GM23338 (cell line): Measurements from ENCODE around the gene IL22RA1. TPM values are rescaled to one million over a fixed set of nuclear protein-coding genes. Genes with fewer than 3 reads are reported as not detected.
A peak's percentile ranks its signal among the peaks of the same experiment; 100 is the strongest.

Experiments
- ATAC-seq: fragments of 200-7000 bp; cut with Tn5 transposase; 3 replicates; pipeline ENCODE4 v1.9.1; 2020
- DNase-seq: peaks from one replicate; pipeline ENCODE4 v3.0.0-alpha.2; 2015; ENCODE audit warnings: low spot score
- H2AFZ ChIP-seq: fragments of 200-600 bp; sonication (generic); 2 replicates; pipeline ENCODE4 v1.8.0; 2016; ENCODE audit warnings: antibody characterized with exemption, mild to moderate bottlenecking, moderate library complexity
- H3F3A ChIP-seq: fragments of 200-600 bp; sonication (generic); replicated peaks from 2 replicates; pipeline ENCODE4 v1.8.0; 2017; ENCODE audit warnings: antibody characterized with exemption, mixed run types, low read depth
- H3K27ac ChIP-seq: fragments of 200-600 bp; sonication (generic); 2 replicates; pipeline ENCODE4 v1.6.1; 2016; ENCODE audit warnings: low read depth
- H3K27me3 ChIP-seq: fragments of 200-600 bp; sonication (generic); 2 replicates; pipeline ENCODE4 v1.8.0; 2016; ENCODE audit warnings: mild to moderate bottlenecking, mixed run types, moderate library complexity; ENCODE audit not compliant: insufficient read depth
- H3K36me3 ChIP-seq: fragments of 200-600 bp; sonication (generic); 2 replicates; pipeline ENCODE4 v1.8.0; 2016; ENCODE audit warnings: mild to moderate bottlenecking; ENCODE audit not compliant: insufficient read depth
- H3K4me1 ChIP-seq: fragments of 200-600 bp; sonication (generic); 2 replicates; pipeline ENCODE4 v1.8.0; 2016; ENCODE audit warnings: mild to moderate bottlenecking, moderate library complexity; ENCODE audit not compliant: insufficient read depth
- H3K4me2 ChIP-seq: fragments of 200-600 bp; sonication (generic); 2 replicates; pipeline ENCODE4 v1.7.1; 2017; ENCODE audit warnings: mixed run types
- H3K4me3 ChIP-seq: fragments of 200-600 bp; sonication (generic); 2 replicates; pipeline ENCODE4 v1.6.1; 2016; ENCODE audit warnings: mixed run types
- H3K79me2 ChIP-seq: fragments of 200-600 bp; sonication (generic); replicated peaks from 2 replicates; pipeline ENCODE4 v1.8.0; 2017; ENCODE audit warnings: mild to moderate bottlenecking; ENCODE audit not compliant: insufficient read depth
- H3K9me2 ChIP-seq: fragments of 200-600 bp; sonication (generic); 2 replicates; pipeline ENCODE4 v1.8.0; 2017; ENCODE audit not compliant: insufficient read depth
- H4K20me1 ChIP-seq: fragments of 200-600 bp; sonication (generic); replicated peaks from 2 replicates; pipeline ENCODE4 v1.8.0; 2017; ENCODE audit warnings: mild to moderate bottlenecking; ENCODE audit not compliant: insufficient read depth
- H3K27ac Mint-ChIP-seq: 2 replicates; pipeline ENCODE4 v1.8.0; 2020; ENCODE audit warnings: inconsistent platforms, mild to moderate bottlenecking, moderate library complexity, mixed read lengths
- H3K27me3 Mint-ChIP-seq: 3 replicates; pipeline ENCODE4 v1.8.0; 2022; ENCODE audit warnings: low read depth, mild to moderate bottlenecking, moderate library complexity, mixed read lengths, inconsistent platforms; ENCODE audit not compliant: insufficient read depth, poor library complexity
- H3K36me3 Mint-ChIP-seq: 3 replicates; pipeline ENCODE4 v1.8.0; 2021; ENCODE audit warnings: low read depth, mild to moderate bottlenecking, inconsistent platforms, moderate library complexity, mixed read lengths
- H3K4me1 Mint-ChIP-seq: 3 replicates; pipeline ENCODE4 v1.8.0; 2020; ENCODE audit warnings: mild to moderate bottlenecking, inconsistent platforms, mixed read lengths
- H3K4me3 Mint-ChIP-seq: 3 replicates; pipeline ENCODE4 v1.8.0; 2021; ENCODE audit warnings: moderate library complexity, mild to moderate bottlenecking, inconsistent platforms, mixed read lengths
- H3K9me3 Mint-ChIP-seq: 3 replicates; pipeline ENCODE4 v1.8.0; 2020; ENCODE audit warnings: moderate library complexity, mild to moderate bottlenecking, inconsistent platforms, mixed read lengths
- CREB1 ChIP-seq: fragments of 250-450 bp; sonication (Bioruptor Pico); IDR thresholded peaks from 2 replicates; pipeline ENCODE4 v1.5.0; 2020; ENCODE audit warnings: low read depth, mild to moderate bottlenecking, moderate library complexity
- EZH2 ChIP-seq: fragments of 200-600 bp; sonication (generic); IDR thresholded peaks from one replicate; pipeline ENCODE4 v1.8.0; 2017; ENCODE audit warnings: antibody characterized with exemption, mild to moderate bottlenecking, low read depth; ENCODE audit not compliant: unreplicated experiment
- EZH2phosphoT487 ChIP-seq: fragments of 200-600 bp; sonication (generic); IDR thresholded peaks from one replicate; pipeline ENCODE4 v1.8.1; 2018; ENCODE audit warnings: antibody characterized with exemption; ENCODE audit not compliant: unreplicated experiment
- JUNB ChIP-seq: IDR thresholded peaks from one replicate; pipeline ENCODE4 v1.6.1; 2016; ENCODE audit warnings: antibody characterized with exemption; ENCODE audit not compliant: unreplicated experiment
- NANOG ChIP-seq: IDR thresholded peaks from 2 replicates; pipeline ENCODE4 v1.6.1; 2016; ENCODE audit warnings: antibody characterized with exemption, borderline replicate concordance
- POLR2AphosphoS5 ChIP-seq: IDR thresholded peaks from 2 replicates; pipeline ENCODE4 v1.6.1; 2016; ENCODE audit warnings: antibody characterized with exemption, low read depth
- STAT1 ChIP-seq: IDR thresholded peaks from one replicate; pipeline ENCODE4 v1.6.1; 2016; ENCODE audit warnings: antibody characterized with exemption; ENCODE audit not compliant: unreplicated experiment
- ZNF114 ChIP-seq: fragments of 250-450 bp; sonication (Bioruptor Pico); IDR thresholded peaks from 2 replicates; pipeline ENCODE4 v1.5.0; 2020; ENCODE audit warnings: mild to moderate bottlenecking, moderate library complexity
- ZNF331 ChIP-seq: fragments of 250-450 bp; sonication (Bioruptor Pico); IDR thresholded peaks from 2 replicates; pipeline ENCODE4 v1.5.0; 2020; ENCODE audit warnings: low read depth, mild to moderate bottlenecking, moderate library complexity
- polyA plus RNA-seq: library from polyadenylated mRNA; unstranded; fragments of >200 nt; fragmentation: Nextera tagmentation; extraction: Ambion mirVana; gene quantifications from 2 replicates; pipeline ENCODE4 v1.2.1, GENCODE V29; 2016
- total RNA-seq: library from RNA; depleted of rRNA; stranded (reverse); fragments of >200 nt; shearing (Covaris generic); gene quantifications from 2 replicates; pipeline ENCODE4 v1.2.3, GENCODE V29; 2014
- TF ChIP-seq, protein P1 (sequence below), 2 experiments: fragments of 200-600 bp in 1 of 2; sonication (generic) in 1 of 2; conservative IDR thresholded peaks; 2 replicates each; pipeline versions ENCODE4 v1.5.1 to v1.6.1; 2016 to 2017; ENCODE audit warnings: antibody characterized with exemption in 2 of 2, low read depth in 2 of 2, mild to moderate bottlenecking in 2 of 2, moderate library complexity in 1 of 2
- TF ChIP-seq, protein P2 (sequence below): IDR thresholded peaks from one replicate; pipeline ENCODE4 v1.6.1; 2018; ENCODE audit warnings: antibody characterized with exemption; ENCODE audit not compliant: unreplicated experiment
- TF ChIP-seq, protein P3 (sequence below): fragments of 250-450 bp; sonication (Bioruptor Pico); IDR thresholded peaks from 2 replicates; pipeline ENCODE4 v1.5.0; 2020; ENCODE audit warnings: mild to moderate bottlenecking, moderate library complexity
- TF ChIP-seq, protein P4 (sequence below): IDR thresholded peaks from 2 replicates; pipeline ENCODE4 v1.6.1; 2016; ENCODE audit warnings: antibody characterized with exemption

Gene IL22RA1
- total and polyA plus RNA-seq, 2 experiments from 2014 or later = 0.11 to 0.28 TPM

DNA sequence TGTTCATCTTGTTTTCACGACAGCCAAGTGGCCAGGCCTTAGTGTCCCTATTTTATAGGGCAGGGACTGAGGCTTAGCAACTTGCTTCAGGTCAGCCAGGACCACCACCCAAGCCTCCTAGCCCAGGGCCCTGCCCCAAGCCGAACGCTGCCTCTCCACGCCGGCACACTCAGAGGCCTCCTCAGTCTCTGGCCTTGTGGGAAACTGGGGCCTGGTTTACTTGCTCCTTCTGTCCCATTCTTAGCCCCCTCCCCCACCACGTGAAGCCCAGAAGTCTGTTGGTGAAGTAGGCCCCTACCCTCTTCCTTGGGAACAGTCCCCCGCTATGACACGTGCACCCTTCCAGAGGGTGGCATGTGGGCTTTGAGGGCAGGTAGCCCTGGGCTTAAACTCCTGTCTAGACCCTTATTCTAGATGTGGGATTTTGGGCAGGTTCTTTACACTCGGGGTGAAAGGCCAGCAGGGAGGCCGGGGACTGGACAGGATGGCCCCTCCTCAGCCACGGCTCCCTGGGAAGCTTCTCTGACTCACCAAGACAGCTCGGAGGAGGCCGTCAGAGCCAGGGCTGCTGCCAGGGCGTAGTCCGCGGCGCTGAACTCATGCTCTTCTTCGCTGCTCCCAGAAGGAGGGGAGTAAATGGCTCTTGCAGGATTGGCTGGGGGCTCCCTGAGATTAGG, 35.3 kb downstream of the IL22RA1 start:
- Histone ChIP-seq H3K4me2 (no peak overlapping the region), H3K4me3 (no peak overlapping the region), H3K27ac (no peak overlapping the region), H3K79me2 (no peaks in the 10 kb centered on the region), H3K27me3 (no peaks in the 10 kb centered on the region), H3K4me1 (peaks cover 9% of the 10 kb centered on the region), H3K36me3 (no peaks in the 10 kb centered on the region), H3K9me2 (no peaks in the 10 kb centered on the region), H3F3A (no peaks in the 10 kb centered on the region), H2AFZ (peak overlapping the region; percentile 95), H4K20me1 (no peaks in the 10 kb centered on the region)
- ATAC-seq (no peak), DNase-seq (no peak)
- Mint-ChIP-seq H3K36me3 (no peaks in the 10 kb centered on the region), H3K4me3 (no peak overlapping the region; the same call in 2 of the 3 replicates), H3K27me3 (peaks cover 18% of the 10 kb centered on the region), H3K4me1 (peaks cover 23% of the 10 kb centered on the region), H3K9me3 (no peaks in the 10 kb centered on the region), H3K27ac (peak overlapping the region; percentile 78; the same call in 1 of the 2 replicates)
- TF ChIP-seq STAT1 (no peak), EZH2 (no peak), NANOG (no peak), CREB1 (CRISPR knock-in tag) (no peak), ZNF114 (CRISPR knock-in tag) (no peak), EZH2phosphoT487 (no peak), ZNF331 (CRISPR knock-in tag) (no peak), JUNB (no peak), POLR2AphosphoS5 (no peak)
- TF ChIP-seq, protein P1, sequence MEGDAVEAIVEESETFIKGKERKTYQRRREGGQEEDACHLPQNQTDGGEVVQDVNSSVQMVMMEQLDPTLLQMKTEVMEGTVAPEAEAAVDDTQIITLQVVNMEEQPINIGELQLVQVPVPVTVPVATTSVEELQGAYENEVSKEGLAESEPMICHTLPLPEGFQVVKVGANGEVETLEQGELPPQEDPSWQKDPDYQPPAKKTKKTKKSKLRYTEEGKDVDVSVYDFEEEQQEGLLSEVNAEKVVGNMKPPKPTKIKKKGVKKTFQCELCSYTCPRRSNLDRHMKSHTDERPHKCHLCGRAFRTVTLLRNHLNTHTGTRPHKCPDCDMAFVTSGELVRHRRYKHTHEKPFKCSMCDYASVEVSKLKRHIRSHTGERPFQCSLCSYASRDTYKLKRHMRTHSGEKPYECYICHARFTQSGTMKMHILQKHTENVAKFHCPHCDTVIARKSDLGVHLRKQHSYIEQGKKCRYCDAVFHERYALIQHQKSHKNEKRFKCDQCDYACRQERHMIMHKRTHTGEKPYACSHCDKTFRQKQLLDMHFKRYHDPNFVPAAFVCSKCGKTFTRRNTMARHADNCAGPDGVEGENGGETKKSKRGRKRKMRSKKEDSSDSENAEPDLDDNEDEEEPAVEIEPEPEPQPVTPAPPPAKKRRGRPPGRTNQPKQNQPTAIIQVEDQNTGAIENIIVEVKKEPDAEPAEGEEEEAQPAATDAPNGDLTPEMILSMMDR (conservative IDR thresholded peaks at IDR 0.05; ENCODE audit: low read depth in 2 of 2) = no peak
- TF ChIP-seq, protein P2, sequence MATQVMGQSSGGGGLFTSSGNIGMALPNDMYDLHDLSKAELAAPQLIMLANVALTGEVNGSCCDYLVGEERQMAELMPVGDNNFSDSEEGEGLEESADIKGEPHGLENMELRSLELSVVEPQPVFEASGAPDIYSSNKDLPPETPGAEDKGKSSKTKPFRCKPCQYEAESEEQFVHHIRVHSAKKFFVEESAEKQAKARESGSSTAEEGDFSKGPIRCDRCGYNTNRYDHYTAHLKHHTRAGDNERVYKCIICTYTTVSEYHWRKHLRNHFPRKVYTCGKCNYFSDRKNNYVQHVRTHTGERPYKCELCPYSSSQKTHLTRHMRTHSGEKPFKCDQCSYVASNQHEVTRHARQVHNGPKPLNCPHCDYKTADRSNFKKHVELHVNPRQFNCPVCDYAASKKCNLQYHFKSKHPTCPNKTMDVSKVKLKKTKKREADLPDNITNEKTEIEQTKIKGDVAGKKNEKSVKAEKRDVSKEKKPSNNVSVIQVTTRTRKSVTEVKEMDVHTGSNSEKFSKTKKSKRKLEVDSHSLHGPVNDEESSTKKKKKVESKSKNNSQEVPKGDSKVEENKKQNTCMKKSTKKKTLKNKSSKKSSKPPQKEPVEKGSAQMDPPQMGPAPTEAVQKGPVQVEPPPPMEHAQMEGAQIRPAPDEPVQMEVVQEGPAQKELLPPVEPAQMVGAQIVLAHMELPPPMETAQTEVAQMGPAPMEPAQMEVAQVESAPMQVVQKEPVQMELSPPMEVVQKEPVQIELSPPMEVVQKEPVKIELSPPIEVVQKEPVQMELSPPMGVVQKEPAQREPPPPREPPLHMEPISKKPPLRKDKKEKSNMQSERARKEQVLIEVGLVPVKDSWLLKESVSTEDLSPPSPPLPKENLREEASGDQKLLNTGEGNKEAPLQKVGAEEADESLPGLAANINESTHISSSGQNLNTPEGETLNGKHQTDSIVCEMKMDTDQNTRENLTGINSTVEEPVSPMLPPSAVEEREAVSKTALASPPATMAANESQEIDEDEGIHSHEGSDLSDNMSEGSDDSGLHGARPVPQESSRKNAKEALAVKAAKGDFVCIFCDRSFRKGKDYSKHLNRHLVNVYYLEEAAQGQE = no peak
- TF ChIP-seq, protein P3, sequence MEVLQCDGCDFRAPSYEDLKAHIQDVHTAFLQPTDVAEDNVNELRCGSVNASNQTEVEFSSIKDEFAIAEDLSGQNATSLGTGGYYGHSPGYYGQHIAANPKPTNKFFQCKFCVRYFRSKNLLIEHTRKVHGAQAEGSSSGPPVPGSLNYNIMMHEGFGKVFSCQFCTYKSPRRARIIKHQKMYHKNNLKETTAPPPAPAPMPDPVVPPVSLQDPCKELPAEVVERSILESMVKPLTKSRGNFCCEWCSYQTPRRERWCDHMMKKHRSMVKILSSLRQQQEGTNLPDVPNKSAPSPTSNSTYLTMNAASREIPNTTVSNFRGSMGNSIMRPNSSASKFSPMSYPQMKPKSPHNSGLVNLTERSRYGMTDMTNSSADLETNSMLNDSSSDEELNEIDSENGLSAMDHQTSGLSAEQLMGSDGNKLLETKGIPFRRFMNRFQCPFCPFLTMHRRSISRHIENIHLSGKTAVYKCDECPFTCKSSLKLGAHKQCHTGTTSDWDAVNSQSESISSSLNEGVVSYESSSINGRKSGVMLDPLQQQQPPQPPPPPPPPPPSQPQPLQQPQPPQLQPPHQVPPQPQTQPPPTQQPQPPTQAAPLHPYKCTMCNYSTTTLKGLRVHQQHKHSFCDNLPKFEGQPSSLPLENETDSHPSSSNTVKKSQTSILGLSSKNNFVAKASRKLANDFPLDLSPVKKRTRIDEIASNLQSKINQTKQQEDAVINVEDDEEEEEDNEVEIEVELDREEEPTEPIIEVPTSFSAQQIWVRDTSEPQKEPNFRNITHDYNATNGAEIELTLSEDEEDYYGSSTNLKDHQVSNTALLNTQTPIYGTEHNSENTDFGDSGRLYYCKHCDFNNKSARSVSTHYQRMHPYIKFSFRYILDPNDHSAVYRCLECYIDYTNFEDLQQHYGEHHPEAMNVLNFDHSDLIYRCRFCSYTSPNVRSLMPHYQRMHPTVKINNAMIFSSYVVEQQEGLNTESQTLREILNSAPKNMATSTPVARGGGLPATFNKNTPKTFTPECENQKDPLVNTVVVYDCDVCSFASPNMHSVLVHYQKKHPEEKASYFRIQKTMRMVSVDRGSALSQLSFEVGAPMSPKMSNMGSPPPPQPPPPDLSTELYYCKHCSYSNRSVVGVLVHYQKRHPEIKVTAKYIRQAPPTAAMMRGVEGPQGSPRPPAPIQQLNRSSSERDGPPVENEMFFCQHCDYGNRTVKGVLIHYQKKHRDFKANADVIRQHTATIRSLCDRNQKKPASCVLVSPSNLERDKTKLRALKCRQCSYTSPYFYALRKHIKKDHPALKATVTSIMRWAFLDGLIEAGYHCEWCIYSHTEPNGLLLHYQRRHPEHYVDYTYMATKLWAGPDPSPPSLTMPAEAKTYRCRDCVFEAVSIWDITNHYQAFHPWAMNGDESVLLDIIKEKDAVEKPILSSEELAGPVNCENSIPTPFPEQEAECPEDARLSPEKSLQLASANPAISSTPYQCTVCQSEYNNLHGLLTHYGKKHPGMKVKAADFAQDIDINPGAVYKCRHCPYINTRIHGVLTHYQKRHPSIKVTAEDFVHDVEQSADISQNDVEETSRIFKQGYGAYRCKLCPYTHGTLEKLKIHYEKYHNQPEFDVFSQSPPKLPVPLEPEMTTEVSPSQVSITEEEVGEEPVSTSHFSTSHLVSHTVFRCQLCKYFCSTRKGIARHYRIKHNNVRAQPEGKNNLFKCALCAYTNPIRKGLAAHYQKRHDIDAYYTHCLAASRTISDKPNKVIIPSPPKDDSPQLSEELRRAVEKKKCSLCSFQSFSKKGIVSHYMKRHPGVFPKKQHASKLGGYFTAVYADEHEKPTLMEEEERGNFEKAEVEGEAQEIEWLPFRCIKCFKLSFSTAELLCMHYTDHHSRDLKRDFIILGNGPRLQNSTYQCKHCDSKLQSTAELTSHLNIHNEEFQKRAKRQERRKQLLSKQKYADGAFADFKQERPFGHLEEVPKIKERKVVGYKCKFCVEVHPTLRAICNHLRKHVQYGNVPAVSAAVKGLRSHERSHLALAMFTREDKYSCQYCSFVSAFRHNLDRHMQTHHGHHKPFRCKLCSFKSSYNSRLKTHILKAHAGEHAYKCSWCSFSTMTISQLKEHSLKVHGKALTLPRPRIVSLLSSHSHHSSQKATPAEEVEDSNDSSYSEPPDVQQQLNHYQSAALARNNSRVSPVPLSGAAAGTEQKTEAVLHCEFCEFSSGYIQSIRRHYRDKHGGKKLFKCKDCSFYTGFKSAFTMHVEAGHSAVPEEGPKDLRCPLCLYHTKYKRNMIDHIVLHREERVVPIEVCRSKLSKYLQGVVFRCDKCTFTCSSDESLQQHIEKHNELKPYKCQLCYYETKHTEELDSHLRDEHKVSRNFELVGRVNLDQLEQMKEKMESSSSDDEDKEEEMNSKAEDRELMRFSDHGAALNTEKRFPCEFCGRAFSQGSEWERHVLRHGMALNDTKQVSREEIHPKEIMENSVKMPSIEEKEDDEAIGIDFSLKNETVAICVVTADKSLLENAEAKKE = no peak
- TF ChIP-seq, protein P4, sequence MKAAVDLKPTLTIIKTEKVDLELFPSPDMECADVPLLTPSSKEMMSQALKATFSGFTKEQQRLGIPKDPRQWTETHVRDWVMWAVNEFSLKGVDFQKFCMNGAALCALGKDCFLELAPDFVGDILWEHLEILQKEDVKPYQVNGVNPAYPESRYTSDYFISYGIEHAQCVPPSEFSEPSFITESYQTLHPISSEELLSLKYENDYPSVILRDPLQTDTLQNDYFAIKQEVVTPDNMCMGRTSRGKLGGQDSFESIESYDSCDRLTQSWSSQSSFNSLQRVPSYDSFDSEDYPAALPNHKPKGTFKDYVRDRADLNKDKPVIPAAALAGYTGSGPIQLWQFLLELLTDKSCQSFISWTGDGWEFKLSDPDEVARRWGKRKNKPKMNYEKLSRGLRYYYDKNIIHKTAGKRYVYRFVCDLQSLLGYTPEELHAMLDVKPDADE = no peak
